ENCODE measurements around the gene CCDC127.
"Not testable (repeated sequence)": the region's sequence is repeated elsewhere in the genome, so short reads cannot be mapped to it uniquely, and the experiment has no call there.

DNA sequence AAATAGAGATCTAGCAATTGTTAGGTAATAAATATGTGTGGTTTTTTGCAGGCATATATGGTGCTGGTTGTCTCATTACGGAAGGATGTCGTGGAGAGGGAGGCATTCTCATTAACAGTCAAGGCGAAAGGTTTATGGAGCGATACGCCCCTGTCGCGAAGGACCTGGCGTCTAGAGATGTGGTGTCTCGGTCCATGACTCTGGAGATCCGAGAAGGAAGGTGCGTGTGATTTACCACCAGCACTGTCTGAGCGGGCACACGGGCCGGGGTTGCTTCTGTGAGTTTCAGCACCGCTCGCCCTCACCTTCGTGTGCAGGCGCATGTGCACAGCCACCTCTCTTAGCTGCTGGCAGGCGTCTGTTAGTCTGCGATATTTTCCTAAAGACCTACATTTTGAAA is 15.5 kb upstream of the CCDC127 start:
- TF ChIP-seq, protein P1, sequence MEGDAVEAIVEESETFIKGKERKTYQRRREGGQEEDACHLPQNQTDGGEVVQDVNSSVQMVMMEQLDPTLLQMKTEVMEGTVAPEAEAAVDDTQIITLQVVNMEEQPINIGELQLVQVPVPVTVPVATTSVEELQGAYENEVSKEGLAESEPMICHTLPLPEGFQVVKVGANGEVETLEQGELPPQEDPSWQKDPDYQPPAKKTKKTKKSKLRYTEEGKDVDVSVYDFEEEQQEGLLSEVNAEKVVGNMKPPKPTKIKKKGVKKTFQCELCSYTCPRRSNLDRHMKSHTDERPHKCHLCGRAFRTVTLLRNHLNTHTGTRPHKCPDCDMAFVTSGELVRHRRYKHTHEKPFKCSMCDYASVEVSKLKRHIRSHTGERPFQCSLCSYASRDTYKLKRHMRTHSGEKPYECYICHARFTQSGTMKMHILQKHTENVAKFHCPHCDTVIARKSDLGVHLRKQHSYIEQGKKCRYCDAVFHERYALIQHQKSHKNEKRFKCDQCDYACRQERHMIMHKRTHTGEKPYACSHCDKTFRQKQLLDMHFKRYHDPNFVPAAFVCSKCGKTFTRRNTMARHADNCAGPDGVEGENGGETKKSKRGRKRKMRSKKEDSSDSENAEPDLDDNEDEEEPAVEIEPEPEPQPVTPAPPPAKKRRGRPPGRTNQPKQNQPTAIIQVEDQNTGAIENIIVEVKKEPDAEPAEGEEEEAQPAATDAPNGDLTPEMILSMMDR (IDR thresholded peaks at IDR 0.05) = not testable (repeated sequence)
- not testable (repeated sequence) for TF ChIP-seq POLR2A (IDR thresholded peaks at IDR 0.05); EP300 (IDR thresholded peaks at IDR 0.05; ENCODE audit: low read depth)
